HG03565 (cell line): ENCODE data around the gene SH2D5.
A peak's percentile ranks its signal among the peaks of the same experiment; 100 is the strongest.

ENCODE experiments used
- ATAC-seq: cut with Tn5 transposase; IDR thresholded peaks from one replicate; pipeline ENCODE4 v1.9.1; 2021; ENCODE audit warnings: mild to moderate bottlenecking, moderate library complexity; ENCODE audit not compliant: unreplicated experiment

Gene SH2D5

GRCh38 chr1:20732588-20733359, at the start of gene SH2D5:
TSS of gene SH2D5 (minus strand) at chr1:20732703. CDS start at chr1:20728044, 4,659 bp downstream.
- peak; percentile 47 for ATAC-seq

- no peak for ATAC-seq
Measured at GRCh38 chr1:20775700-20776099, 43.2 kb upstream of the SH2D5 start.

- ATAC-seq, result no peak
Measured at GRCh38 chr1:20771780-20772179, 39.3 kb upstream of the SH2D5 start.

GRCh38 chr1:20770314-20771087, 38.0 kb upstream of the SH2D5 start:
- ATAC-seq, result no peak

- ATAC-seq, result no peak
Measured at GRCh38 chr1:20767271-20767670, 34.8 kb upstream of the SH2D5 start.

GRCh38 chr1:20763417-20763816, 30.9 kb upstream of the SH2D5 start:
- no peak for ATAC-seq

GRCh38 chr1:20760322-20760721, 27.8 kb upstream of the SH2D5 start:
- no peak for ATAC-seq

GRCh38 chr1:20753589-20753988, 21.1 kb upstream of the SH2D5 start:
- no peak for ATAC-seq

- no peak for ATAC-seq
Measured at GRCh38 chr1:20751462-20751990, 19.0 kb upstream of the SH2D5 start.

GRCh38 chr1:20742671-20743070, 10.2 kb upstream of the SH2D5 start:
- ATAC-seq, result no peak

- no peak for ATAC-seq
Measured at GRCh38 chr1:20740781-20741180, 8.3 kb upstream of the SH2D5 start.

GRCh38 chr1:20739225-20739624, 6.7 kb upstream of the SH2D5 start:
- ATAC-seq, result no peak

- no peak for ATAC-seq
Measured at GRCh38 chr1:20735581-20736111, 3.1 kb upstream of the SH2D5 start.

GRCh38 chr1:20733360-20733975, 965 bp upstream of the SH2D5 start:
- no peak for ATAC-seq

- ATAC-seq, result peak; percentile 44
Measured at GRCh38 chr1:20732071-20732587, 374 bp downstream of the SH2D5 start.

- no peak for ATAC-seq
Measured at GRCh38 chr1:20731057-20731991, 1.2 kb downstream of the SH2D5 start.

GRCh38 chr1:20730690-20731056, 1.8 kb downstream of the SH2D5 start:
- ATAC-seq, result no peak

- no peak for ATAC-seq
Measured at GRCh38 chr1:20729990-20730689, 2.4 kb downstream of the SH2D5 start.

- ATAC-seq, result no peak
Measured at GRCh38 chr1:20729155-20729931, 3.2 kb downstream of the SH2D5 start.
